IPS DF 6.9 (cell line): Measurements from ENCODE around the gene SHOC2.

Experiments
- DNase-seq: peaks from one replicate; pipeline ENCODE4 v3.0.0-alpha.2; 2013; ENCODE audit warnings: low read depth, low spot score
- H3K27ac ChIP-seq: one replicate; pipeline ENCODE4 v1.5.1; 2013; ENCODE audit warnings: low read length, control low read depth
- H3K27me3 ChIP-seq: 2 replicates; pipeline ENCODE4 v1.6.1; 2013; ENCODE audit warnings: mild to moderate bottlenecking, low read length; ENCODE audit not compliant: control insufficient read depth, insufficient read depth
- H3K36me3 ChIP-seq: 2 replicates; pipeline ENCODE4 v1.6.1; 2013; ENCODE audit warnings: low read length; ENCODE audit not compliant: control insufficient read depth, insufficient read depth
- H3K4me1 ChIP-seq: 2 replicates; pipeline ENCODE4 v1.6.1; 2013; ENCODE audit warnings: low read length; ENCODE audit not compliant: control insufficient read depth, insufficient read depth
- H3K4me3 ChIP-seq: 2 replicates; pipeline ENCODE4 v1.5.1; 2013; ENCODE audit warnings: mild to moderate bottlenecking, low read length
- H3K9me3 ChIP-seq: 2 replicates; pipeline ENCODE4 v1.6.1; 2013; ENCODE audit warnings: low read length, inconsistent platforms; ENCODE audit not compliant: control insufficient read depth, insufficient read depth
- WGBS: extraction: QIAGEN DNeasy Blood & Tissue Kit; methylation state at CpG from one replicate; pipeline ENCODE4 v1.1.7; 2013; ENCODE audit warnings: mixed read lengths, missing lambda C conversion rate; ENCODE audit not compliant: insufficient read length, insufficient coverage; 5-methylcytosine and 5-hydroxymethylcytosine counted together

SHOC2 gene

DNA sequence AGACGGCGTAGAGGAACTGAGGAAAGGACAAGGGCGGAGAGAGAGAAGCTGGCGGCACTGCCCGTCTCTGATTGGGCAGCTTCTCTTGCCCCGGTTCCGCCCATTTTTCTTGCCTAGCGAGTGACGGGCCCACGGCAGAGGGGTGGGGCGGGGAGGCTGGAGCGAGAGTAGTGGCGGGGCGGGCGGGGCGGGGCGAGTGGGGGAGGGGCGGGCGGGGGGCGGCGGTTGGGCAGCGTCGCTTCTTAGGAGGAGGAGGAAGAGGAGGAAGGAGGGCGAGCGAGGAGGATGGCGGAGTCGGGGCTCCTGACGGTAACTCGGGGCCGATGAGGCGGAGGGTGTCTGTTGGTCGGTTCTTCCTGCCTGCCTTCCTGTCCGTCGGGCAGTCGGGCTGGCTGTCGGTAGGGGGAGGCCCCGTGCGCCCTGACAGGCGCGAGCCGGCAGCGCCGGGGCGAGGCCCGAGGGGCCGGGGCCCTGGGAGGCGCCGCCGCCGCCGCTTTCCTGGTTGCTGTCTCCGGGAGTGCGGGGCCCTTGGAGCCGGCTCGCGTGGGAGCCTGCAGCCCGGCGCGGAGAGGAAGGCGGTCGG is at the start of gene SHOC2:
SHOC2 (plus strand) TSS at position 256 of the 583 bp plus-strand sequence. CDS start 44,755 bp downstream, outside the sequence.
- no peak within 1 kb of the TSS for H3K27ac ChIP-seq
- H3K36me3 ChIP-seq = no peaks in the 10 kb centered on the region
- no peaks in the 10 kb centered on the region for H3K27me3 ChIP-seq
- H3K4me1 ChIP-seq = 0 out of 2 replicates have a peak, but pooled peaks cover 3% of the 10 kb centered on the region
- peak within 1 kb of the TSS; percentile 97 for H3K4me3 ChIP-seq
- no peaks in the 10 kb centered on the region for H3K9me3 ChIP-seq
- DNase-seq = no peak
- no CpG with 5 or more reads among the region's 61 CpGs for whole genome bisulfite sequencing

DNA sequence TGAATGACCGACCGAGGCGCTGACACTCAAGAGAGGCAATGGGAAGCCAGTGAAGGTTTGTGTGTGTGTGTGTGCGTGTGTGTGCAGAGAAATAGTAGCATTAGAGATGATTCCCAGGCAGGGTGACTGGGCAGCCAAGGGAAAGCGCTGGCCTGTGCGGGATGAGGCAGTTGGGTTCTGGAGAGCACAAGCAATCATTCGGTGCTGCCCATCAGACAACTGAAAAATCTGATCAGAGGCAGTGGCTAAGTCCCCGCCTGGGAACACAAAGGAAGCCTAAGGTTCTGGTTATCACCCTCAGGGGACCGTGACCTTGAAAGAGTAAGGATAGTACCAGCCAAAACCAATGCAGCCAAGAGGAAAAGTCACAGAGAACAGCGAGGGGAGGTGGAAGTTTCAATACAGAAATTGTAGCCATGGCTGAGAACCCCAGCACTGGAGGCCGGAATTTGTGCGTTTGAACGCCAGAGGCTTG is 48.5 kb upstream of the SHOC2 start:
- DNase-seq = no peak
- no peak overlapping the region for H3K27ac ChIP-seq
- WGBS = no CpG with 5 or more reads among the region's 13 CpGs
- no peaks in the 10 kb centered on the region for H3K36me3 ChIP-seq
- H3K9me3 ChIP-seq = no peaks in the 10 kb centered on the region
- H3K4me3 ChIP-seq = no peak overlapping the region
- H3K4me1 ChIP-seq = peaks cover 5% of the 10 kb centered on the region; the same call in 1 of the 2 replicates
- H3K27me3 ChIP-seq = no peaks in the 10 kb centered on the region

DNA sequence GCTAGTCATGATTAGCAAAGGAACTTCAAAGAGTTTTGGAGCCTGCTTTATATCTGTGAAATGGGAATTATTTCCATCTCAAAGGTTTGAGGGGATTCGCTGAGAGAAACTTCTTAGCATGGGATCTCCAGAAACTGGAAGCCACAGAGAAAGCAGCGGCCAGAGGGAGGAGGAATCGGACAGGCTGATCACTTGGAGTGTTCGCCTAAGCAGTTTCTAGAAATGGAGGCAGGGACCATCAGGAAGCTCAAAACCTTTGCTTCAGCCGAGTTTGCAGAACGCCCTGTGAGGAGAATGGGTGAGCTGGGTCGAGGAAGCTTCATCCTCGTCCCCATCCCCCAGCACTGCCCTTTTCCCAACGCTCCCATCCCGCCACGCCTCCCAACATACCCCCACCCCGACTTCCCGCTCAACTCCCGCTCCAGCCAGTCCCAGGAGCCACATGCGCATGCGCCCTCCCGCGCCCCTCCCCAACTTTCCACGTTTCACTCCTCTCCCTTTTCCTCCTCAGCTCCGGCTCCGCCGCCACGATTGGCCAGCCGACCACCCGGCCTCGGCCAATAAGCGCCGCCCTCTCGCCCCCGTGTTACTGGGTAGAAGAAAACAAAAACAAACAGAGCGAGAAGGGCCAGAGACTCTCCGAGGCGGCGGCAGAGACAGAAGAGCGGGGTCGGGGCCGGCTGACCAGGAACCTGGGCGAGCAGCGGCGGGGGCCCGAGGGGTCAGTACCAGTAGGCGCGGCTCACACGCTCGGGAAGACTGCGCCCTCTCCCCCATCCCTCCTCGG is 47.9 kb upstream of the SHOC2 start, which contains the start of gene PDCD4:
PDCD4 (plus strand) TSS at position 631 of the 787 bp plus-strand sequence. CDS start 4,100 bp downstream, outside the sequence.
- Histone ChIP-seq H3K27me3 (no peaks in the 10 kb centered on the region), H3K36me3 (no peaks in the 10 kb centered on the region), H3K4me1 (peaks cover 5% of the 10 kb centered on the region; the same call in 1 of the 2 replicates), H3K9me3 (no peaks in the 10 kb centered on the region), H3K4me3 (peak within 1 kb of the TSS; percentile 58; the same call in 1 of the 2 replicates), H3K27ac (no peak within 1 kb of the TSS)
- WGBS = no CpG with 5 or more reads among the region's 47 CpGs
- DNase-seq = peak; percentile 96

DNA sequence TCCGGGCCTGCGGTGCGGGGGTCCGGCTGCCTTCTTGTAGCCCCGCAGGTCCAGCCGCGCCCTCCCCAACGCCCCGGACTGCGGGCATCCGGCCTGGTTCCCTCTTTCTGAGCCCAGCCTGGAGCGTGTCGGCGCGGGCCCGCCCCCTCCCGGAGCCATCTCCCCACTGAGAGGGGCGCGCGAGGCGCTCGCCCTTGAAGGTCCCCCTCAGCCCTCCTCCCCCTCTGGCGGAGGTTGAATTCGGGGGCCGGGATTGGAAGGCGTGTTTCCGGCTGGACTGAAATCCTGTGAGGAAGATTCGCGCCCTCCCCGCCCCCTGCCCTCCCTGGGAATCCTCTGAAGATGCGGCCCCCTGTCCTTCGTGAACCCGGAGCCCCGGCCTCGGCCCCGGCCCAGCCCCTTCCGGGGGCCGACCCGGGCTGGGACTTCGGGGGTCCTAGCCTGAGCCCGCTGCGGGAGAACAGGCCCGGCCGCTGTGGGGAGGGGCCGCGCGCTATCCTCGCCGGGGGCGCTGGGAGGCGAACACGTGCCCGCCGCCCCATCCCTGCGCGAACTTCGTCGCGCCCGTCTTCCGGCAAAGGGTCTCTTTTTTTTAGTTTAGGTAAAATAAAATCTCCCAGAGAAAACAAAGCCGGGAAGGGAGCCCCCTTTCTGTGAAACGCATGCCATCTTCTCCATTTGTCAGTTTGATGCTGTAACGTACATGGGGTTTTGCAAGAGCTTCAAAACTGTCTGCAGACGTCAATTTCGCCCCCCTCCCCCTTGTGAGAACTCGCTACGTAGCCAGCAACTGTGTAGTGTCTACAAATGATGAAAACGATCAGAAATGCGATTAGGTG is 47.0 kb upstream of the SHOC2 start:
- Histone ChIP-seq H3K9me3 (no peaks in the 10 kb centered on the region), H3K27ac (no peak overlapping the region), H3K36me3 (no peaks in the 10 kb centered on the region), H3K4me1 (peaks cover 5% of the 10 kb centered on the region; the same call in 1 of the 2 replicates), H3K27me3 (no peaks in the 10 kb centered on the region), H3K4me3 (peak overlapping the region; percentile 58; the same call in 1 of the 2 replicates)
- no CpG with 5 or more reads among the region's 70 CpGs for WGBS
- DNase-seq = peak; percentile 37

DNA sequence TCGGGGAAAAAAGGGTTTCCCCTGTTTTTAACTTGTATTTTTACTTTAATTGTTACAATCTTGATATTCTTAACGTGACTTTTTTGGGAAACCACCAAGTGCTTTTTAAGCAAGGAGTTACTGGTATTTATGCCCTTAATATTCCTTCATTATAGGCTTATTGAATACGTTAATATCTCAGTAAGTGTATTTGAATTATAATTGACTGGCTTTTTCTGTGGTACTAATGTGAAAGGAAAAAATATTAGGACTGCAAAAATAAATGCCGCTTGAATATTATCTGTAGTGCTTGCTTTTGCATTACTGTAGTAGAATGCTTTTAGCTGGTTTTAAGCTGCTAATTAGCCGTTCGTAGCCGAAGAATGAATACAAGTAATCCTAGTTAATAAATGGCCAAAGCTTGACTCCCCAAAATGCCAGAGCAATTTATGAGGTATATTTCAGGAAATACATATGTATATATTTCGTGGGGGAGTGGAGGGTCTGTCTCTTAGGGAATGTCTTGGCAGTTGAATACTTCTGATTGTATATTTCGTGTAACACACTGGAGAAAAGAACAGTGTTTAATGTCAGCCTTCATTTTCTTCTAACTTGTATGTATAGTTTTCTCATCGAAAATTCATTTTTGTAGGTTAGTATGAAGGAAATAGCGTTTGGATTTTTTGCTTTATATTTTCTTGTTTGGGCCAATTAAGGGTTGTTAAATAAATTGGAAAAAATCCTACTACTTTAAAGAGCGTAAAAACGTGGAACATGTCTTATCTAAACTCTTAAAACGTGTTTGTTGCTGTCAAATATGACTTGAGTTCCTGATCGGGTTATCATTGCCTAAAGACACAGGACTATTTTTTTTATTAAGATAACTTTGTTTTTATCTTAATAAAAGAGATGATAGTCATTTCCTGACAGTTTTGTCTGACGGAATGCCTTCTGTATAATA is 46.1 kb upstream of the SHOC2 start:
- no peak overlapping the region for H3K27ac ChIP-seq
- 100% methylated on average over 3 of the region's 16 CpGs for WGBS

DNA sequence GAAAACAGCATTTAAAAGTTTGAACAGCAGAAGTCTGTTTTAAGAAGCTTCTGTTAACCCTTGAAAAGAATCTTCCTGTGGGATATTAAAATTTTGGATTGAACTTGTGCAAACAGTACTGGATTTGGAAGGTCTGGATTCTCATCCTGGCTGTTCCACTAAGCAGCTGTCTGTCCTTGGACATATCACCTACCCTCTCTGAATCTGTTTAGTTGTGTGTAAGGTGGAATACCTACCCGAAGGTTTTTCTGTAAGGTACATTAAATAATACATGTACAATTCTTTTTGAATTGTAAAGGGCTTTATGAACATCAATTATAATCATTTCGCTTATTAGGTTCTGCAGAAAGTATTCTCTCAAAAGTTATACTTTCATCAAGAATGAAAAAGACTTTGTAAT is 45.5 kb upstream of the SHOC2 start:
- Histone ChIP-seq H3K4me3 (no peak overlapping the region), H3K27me3 (no peaks in the 10 kb centered on the region), H3K27ac (no peak overlapping the region), H3K9me3 (no peaks in the 10 kb centered on the region), H3K4me1 (peaks cover 5% of the 10 kb centered on the region; the same call in 1 of the 2 replicates), H3K36me3 (no peaks in the 10 kb centered on the region)
- no CpG with 5 or more reads among the region's 2 CpGs for WGBS
- DNase-seq = no peak

More for the DNA sequence above, 46.1 kb upstream of the SHOC2 start:
- no peaks in the 10 kb centered on the region for H3K36me3 ChIP-seq
- no peaks in the 10 kb centered on the region for H3K9me3 ChIP-seq
- H3K27me3 ChIP-seq = no peaks in the 10 kb centered on the region
- DNase-seq = no peak
- H3K4me1 ChIP-seq = peaks cover 5% of the 10 kb centered on the region; the same call in 1 of the 2 replicates
- H3K4me3 ChIP-seq = peak overlapping the region; percentile 58; the same call in 1 of the 2 replicates

DNA sequence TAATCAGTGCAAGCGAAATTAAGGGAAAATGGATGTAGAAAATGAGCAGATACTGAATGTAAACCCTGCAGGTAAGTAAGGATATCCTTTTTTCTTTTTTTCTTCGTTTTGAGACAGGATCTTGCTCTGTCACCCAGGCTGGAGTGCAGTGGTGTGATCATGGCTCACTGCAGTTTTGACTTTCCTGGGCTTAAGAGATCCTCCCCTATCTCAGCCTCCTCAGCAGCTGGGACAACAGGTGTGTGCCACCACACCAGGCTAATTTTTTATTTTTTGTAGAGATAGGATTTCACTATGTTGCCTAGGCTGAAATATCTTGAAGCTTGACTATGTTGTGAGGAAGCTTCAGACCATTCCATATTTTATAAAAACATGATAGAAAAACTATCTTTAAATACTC is 43.4 kb upstream of the SHOC2 start:
- H3K4me3 ChIP-seq = no peak overlapping the region
- no peaks in the 10 kb centered on the region for H3K36me3 ChIP-seq
- no peak overlapping the region for H3K27ac ChIP-seq
- peaks cover under 1% of the 10 kb centered on the region; the same call in 1 of the 2 replicates for H3K4me1 ChIP-seq
- DNase-seq = no peak
- H3K27me3 ChIP-seq = no peaks in the 10 kb centered on the region
- 100% methylated on average over 1 of the region's 2 CpGs for WGBS
- H3K9me3 ChIP-seq = no peaks in the 10 kb centered on the region

DNA sequence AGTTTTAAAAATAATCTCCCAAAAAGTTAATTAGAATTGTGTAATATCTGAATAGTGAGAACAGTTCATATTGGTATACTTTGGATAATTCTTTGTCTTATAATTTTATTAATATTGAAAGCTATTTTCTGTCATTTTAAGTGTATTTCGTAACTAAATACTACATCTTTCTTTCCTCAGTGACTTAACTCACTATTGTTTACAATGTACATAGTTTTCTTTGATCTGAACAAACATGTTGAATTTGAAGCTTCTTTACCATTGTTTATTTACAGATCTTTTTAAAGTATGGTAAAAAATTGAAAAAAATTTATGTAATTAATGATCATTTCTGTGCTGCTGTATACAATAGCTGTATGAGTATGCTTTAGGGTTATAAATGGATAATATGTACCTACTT is 42.6 kb upstream of the SHOC2 start:
- no CpG with 5 or more reads among the region's 1 CpG for WGBS

DNA sequence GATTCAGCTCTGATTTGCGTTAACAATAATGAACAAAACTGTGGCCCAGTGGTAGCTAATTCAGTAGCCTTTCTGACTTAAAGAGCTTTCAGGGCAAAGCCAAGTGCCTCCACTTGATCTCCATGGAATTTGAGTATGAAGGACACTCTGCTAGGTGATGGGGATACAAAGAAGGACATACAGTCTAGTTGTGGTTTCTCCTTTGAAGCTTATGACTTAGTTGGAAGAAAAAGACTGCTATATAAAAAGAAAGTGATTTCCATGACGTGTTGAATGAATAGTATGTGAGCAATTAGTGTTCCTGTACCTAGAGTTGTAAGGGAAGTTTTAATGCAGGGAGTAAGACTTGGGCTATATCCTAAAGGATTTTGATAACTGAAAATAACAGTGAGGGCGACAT is 39.4 kb upstream of the SHOC2 start:
- no peak for DNase-seq
- no peaks in the 10 kb centered on the region for H3K4me1 ChIP-seq
- H3K27me3 ChIP-seq = no peaks in the 10 kb centered on the region
- no peak overlapping the region for H3K4me3 ChIP-seq
- H3K9me3 ChIP-seq = no peaks in the 10 kb centered on the region
- no peak overlapping the region for H3K27ac ChIP-seq
- H3K36me3 ChIP-seq = no peaks in the 10 kb centered on the region
- no CpG with 5 or more reads among the region's 3 CpGs for WGBS

More for the DNA sequence above, 42.6 kb upstream of the SHOC2 start:
- no peak overlapping the region for H3K4me3 ChIP-seq
- no peaks in the 10 kb centered on the region for H3K36me3 ChIP-seq
- no peaks in the 10 kb centered on the region for H3K9me3 ChIP-seq
- no peaks in the 10 kb centered on the region for H3K4me1 ChIP-seq
- no peaks in the 10 kb centered on the region for H3K27me3 ChIP-seq
- H3K27ac ChIP-seq = no peak overlapping the region
- no peak for DNase-seq
